Large intestine (tissue), 3 donors: ENCODE data around the gene S100A2. TPM values are rescaled to one million over a fixed set of nuclear protein-coding genes. Genes with fewer than 3 reads are reported as not detected.
A peak's percentile ranks its signal among the peaks of the same experiment; 100 is the strongest.
"Not testable (repeated sequence)": the region's sequence is repeated elsewhere in the genome, so short reads cannot be mapped to it uniquely, and the experiment has no call there.

Source experiments
- DNase-seq, 2 donors: peaks; one replicate each; pipeline versions ENCODE4 v3.0.0 to v3.0.0-alpha.2; 2013
- H3K27ac ChIP-seq: one replicate; pipeline ENCODE4 v1.5.1; 2013; ENCODE audit warnings: low read length
- H3K27me3 ChIP-seq: 2 replicates; pipeline ENCODE4 v1.6.1; 2013; ENCODE audit warnings: low read length; ENCODE audit not compliant: control insufficient read depth, insufficient read depth
- H3K36me3 ChIP-seq: 2 replicates; pipeline ENCODE4 v1.6.1; 2013; ENCODE audit warnings: low read length; ENCODE audit not compliant: control insufficient read depth, insufficient read depth
- H3K4me1 ChIP-seq: one replicate; pipeline ENCODE4 v1.6.1; 2013; ENCODE audit warnings: low read length; ENCODE audit not compliant: control insufficient read depth, insufficient read depth
- H3K4me3 ChIP-seq: one replicate; pipeline ENCODE4 v1.5.1; 2013; ENCODE audit warnings: low read length
- H3K9me3 ChIP-seq: one replicate; pipeline ENCODE4 v1.6.1; 2013; ENCODE audit warnings: mild to moderate bottlenecking, low read depth, low read length, moderate library complexity; ENCODE audit not compliant: control insufficient read depth
- WGBS: methylation state at CpG from one replicate; pipeline ENCODE4 v1.1.5; 2013; ENCODE audit warnings: low lambda C conversion rate; ENCODE audit not compliant: insufficient coverage; 5-methylcytosine and 5-hydroxymethylcytosine counted together
- polyA plus RNA-seq: library from polyadenylated mRNA; unstranded; fragments of 120-200 nt; gene quantifications from one replicate; pipeline ENCODE4 v1.2.1, GENCODE V29; 2013

The S100A2 gene
- polyA plus RNA-seq, 1 donor: 0.67 TPM

DNA sequence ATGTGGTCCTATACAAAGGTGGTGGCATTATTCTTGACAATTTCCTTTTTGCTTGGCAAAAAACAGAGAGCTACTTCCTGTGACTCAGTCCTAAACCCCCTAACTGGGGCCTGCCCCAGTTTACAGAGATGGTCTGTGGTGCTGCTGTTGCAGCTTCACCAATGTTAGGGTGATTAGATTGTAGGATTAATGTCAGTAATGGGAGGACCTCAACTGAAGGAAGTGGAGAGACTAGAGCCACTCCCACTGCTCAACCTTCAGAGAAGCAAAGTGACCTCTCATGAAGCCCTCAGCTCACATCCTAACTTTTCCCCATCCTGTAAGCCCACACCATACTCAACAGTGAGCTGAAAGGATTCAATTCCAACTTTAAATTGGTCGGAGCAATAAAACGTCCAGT, 33.5 kb downstream of the S100A2 start:
- 0% methylated on average over 1 of the region's 2 CpGs for whole genome bisulfite sequencing
- H3K4me3 ChIP-seq: no peak overlapping the region
- DNase-seq: peak in 1 of 2 donors; percentile 71
- H3K27me3 ChIP-seq: no peaks in the 10 kb centered on the region
- peaks cover 3% of the 10 kb centered on the region for H3K36me3 ChIP-seq
- peaks cover 44% of the 10 kb centered on the region for H3K4me1 ChIP-seq
- no peaks in the 10 kb centered on the region for H3K9me3 ChIP-seq
- peak overlapping the region; percentile 97 for H3K27ac ChIP-seq

DNA sequence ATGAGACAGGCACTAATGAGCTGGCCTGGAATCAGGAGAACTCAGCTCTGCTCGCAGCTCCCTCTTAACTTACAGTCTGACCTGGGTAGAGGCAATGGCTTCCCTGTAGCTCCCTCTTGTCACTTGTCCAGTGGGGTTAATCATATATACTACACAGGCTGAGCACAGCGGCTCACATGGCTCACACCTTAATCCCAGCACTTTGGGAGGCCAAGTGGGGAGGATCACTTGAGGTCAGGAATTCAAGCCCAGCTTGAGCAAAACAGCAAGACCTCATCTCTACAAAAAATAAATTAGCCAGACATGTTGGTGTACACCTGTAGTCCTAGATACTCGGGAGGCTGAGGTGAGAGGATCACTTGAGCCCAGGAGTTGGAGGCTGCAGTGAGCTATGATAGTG, 34.0 kb downstream of the S100A2 start:
- WGBS: no CpG with 5 or more reads among the region's 3 CpGs
- H3K4me3 ChIP-seq: no peak overlapping the region
- no peaks in the 10 kb centered on the region for H3K27me3 ChIP-seq
- H3K4me1 ChIP-seq: peaks cover 42% of the 10 kb centered on the region
- no peaks in the 10 kb centered on the region for H3K9me3 ChIP-seq
- peak overlapping the region; percentile 97 for H3K27ac ChIP-seq
- H3K36me3 ChIP-seq: peaks cover 3% of the 10 kb centered on the region
- DNase-seq: no peak

DNA sequence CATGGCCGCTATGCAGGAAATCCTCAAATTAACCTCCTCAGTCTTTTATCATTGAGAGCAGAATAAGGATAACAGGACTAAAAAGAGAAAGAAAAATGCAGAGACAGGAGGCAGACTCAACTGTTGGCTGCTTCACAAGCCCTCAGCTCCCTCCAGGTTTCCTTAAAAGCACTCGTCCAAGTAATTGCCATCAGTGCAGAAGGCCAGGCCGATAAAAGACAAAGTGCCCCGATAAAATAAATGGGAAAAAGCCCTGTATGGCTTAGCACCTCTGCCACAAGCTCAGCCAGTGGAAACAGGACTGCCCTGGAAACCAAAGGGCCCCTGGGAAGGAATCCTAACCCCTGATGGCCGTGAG, 38.0 kb downstream of the S100A2 start:
- no peaks in the 10 kb centered on the region for H3K9me3 ChIP-seq
- WGBS: no CpG with 5 or more reads among the region's 5 CpGs
- no peaks in the 10 kb centered on the region for H3K36me3 ChIP-seq
- H3K4me3 ChIP-seq: no peak overlapping the region
- H3K4me1 ChIP-seq: peaks cover 24% of the 10 kb centered on the region
- DNase-seq: no peak
- no peak overlapping the region for H3K27ac ChIP-seq
- no peaks in the 10 kb centered on the region for H3K27me3 ChIP-seq

DNA sequence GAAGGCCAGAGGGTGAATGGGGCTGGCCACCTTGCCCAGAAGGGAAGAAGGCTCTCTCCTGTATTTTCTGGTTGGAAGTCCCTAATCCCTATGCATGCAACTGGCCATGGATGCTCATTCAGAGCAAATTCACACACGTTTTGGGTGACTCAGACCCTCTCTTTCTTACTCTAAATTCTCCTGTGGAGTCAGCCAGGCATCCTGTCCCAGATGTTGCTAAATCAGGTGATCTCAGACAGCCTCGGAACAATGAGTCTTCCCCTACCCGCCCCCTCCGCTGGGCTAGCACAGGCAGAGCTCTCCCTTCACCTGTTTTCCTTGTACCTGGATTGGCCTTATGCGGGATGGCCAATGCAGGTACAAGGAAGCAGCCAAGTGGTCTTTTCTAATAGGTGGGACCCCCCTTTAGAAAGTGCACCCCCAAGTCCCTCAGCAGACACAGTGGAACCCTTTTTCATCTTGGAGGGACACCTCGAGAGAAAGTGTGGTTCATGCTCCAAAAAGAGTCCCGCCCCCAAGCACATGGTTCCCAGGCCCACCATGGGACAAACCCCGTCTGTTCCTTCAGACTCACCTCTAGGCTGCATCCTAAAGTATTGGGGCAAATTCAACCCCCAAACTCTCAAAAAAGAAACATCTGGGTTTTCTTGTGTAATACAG, 38.5 kb downstream of the S100A2 start:
- H3K9me3 ChIP-seq: no peaks in the 10 kb centered on the region
- H3K4me3 ChIP-seq: no peak overlapping the region
- no peak for DNase-seq
- peaks cover 20% of the 10 kb centered on the region for H3K4me1 ChIP-seq
- no peaks in the 10 kb centered on the region for H3K36me3 ChIP-seq
- WGBS: no CpG with 5 or more reads among the region's 8 CpGs
- H3K27me3 ChIP-seq: no peaks in the 10 kb centered on the region
- H3K27ac ChIP-seq: no peak overlapping the region

DNA sequence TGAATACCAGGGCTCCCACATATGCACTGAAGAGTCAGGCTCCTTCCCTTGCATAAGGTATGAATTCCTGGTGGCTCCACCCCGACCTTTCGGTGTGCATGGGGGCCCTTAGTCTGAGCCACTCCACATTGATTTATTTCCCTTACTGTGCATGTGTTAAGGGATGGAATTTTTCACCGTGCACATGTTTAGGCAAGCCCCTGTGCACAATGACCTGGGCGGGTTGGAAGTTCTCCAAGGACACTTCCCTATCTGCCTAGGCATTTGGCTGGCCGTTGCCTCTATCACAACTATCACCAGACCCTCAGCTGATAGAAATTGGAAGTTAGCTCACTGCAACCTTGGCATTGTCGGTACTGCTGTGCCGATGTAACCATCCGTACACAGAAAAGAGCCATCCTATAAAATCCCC, 39.5 kb downstream of the S100A2 start:
- H3K36me3 ChIP-seq: no peaks in the 10 kb centered on the region
- H3K4me1 ChIP-seq: peaks cover 18% of the 10 kb centered on the region
- H3K27me3 ChIP-seq: no peaks in the 10 kb centered on the region
- H3K4me3 ChIP-seq: no peak overlapping the region
- H3K27ac ChIP-seq: peak overlapping the region; percentile 32
- no CpG with 5 or more reads among the region's 8 CpGs for WGBS
- H3K9me3 ChIP-seq: no peaks in the 10 kb centered on the region
- no peak for DNase-seq

DNA sequence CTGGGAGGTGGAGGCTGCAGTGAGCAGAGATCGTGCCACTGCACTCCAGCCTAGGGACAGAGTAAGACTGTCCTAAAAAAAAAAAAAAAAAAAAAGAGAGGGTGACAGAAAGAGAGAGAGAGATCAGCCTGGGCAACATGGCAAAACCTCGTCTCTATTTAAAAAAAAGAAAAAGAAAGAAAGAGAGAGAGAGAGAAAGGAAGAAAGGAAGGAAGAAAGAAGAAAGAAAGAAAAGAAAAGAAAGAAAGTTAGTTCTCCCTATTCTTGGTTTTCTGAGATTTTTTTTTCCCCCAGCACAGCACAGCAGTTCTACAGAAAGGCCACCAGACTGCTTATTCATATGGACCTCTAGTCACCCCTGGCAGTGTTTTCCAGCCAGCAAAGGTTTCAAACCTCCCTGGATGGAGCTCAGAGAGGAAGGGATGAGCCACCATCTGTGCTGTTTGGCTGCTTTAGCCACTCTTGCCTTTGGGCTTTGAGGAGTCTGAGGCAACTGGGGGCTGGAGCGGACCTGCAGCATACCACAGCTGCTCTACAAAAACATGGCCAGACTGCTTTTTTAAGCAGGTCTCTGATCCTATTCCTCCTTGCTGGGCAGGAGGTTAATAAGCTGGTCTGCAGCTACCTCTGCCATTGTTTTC, 40.4 kb downstream of the S100A2 start:
- Histone ChIP-seq H3K4me3 (no peak overlapping the region), H3K36me3 (no peaks in the 10 kb centered on the region), H3K4me1 (peaks cover 28% of the 10 kb centered on the region), H3K27ac (no peak overlapping the region), H3K27me3 (no peaks in the 10 kb centered on the region), H3K9me3 (no peaks in the 10 kb centered on the region)
- WGBS: 100% methylated on average over 1 of the region's 3 CpGs
- no peak for DNase-seq

DNA sequence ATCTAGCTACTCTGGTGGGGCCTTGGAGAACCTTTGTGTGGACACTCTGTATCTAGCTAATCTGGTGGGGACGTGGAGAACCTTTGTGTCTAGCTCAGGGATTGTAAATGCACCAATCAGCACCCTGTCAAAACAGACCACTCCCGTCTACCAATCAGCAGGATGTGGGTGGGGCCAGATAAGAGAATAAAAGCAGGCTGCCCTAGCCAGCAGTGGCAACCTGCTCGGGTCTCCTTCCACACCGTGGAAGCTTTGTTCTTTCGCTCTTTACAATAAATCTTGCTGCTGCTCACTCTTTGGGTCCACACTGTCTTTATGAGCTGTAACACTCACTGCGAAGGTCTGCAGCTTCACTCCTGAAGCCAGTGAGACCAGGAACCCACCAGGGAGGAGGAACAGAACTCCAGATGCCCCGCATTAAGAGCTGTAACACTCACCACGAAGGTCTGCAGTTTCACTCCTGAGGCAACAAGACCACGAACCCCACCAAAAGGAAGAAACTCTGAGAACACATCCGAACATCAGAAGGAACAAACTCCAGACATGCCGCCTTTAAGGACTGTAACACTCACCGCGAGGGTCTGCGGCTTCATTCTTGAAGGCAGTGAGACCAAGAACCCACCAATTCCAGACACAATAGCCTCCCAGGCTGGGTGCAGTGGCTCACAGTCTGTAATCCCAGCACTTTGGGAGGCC, 43.1 kb downstream of the S100A2 start:
- not testable (repeated sequence) for DNase-seq

DNA sequence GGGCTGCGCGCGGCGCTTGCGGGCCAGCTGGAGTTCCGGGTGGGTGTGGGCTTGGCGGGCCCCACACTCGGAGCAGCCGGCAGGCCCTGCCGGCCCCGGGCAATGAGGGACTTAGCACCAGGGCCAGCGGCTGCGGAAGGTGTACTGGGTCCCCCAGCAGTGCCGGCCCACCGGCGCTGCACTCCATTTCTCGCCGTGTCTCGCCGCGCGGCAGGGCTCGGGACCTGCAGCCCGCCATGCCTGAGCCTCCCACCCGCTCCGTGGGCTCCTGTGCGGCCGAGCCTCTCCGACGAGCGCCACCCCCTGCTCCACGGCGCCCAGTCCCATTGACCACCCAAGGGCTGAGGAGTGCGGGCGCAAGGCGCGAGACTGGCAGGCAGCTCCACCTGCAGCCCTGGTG, 43.8 kb downstream of the S100A2 start:
- H3K27me3 ChIP-seq, DNase-seq, H3K4me3 ChIP-seq, H3K36me3 ChIP-seq, H3K27ac ChIP-seq, H3K9me3 ChIP-seq: not testable (repeated sequence)
- 100% methylated on average over 1 of the region's 37 CpGs for WGBS
- peaks cover 31% of the 10 kb centered on the region for H3K4me1 ChIP-seq

More for the DNA sequence above, 43.1 kb downstream of the S100A2 start:
- H3K9me3 ChIP-seq, H3K27me3 ChIP-seq, H3K4me3 ChIP-seq, H3K27ac ChIP-seq, H3K36me3 ChIP-seq: not testable (repeated sequence)
- WGBS: no CpG with 5 or more reads among the region's 14 CpGs
- peaks cover 31% of the 10 kb centered on the region for H3K4me1 ChIP-seq

DNA sequence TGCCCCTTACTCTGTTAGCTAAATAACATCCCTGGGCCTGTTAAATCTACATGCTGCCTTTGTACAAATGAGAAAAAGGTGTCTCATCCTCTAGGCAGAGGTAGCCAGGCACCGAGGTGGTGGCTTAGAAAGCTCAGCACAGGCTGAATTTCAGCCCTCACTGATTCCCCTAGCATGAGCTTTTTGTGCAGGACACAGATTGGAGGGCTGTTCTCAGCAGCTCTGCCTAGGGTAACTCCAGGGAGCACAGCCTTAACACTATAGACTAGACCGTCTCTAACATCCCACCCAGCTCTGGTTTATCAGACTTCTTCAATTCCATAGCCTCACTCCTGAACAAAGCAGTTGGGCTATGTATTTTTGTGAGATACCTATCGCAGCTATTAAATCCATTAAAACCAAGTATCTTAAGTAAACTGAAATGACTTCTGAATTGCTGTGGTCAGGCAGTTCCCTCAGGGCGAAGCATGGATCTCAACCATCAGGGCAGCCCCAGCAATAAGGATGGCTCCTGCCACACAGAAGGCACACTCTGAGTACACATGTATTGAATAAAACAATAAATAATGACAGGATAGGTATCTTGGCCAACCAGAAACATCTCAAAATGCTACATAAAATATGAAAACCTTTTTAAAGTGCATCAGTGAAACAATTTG, 44.7 kb downstream of the S100A2 start:
- Histone ChIP-seq H3K27ac (peak overlapping the region; percentile 95), H3K27me3 (no peaks in the 10 kb centered on the region), H3K36me3 (no peaks in the 10 kb centered on the region), H3K4me1 (peaks cover 30% of the 10 kb centered on the region), H3K9me3 (no peaks in the 10 kb centered on the region), H3K4me3 (no peak overlapping the region)
- no peak for DNase-seq
- no CpG with 5 or more reads among the region's 4 CpGs for WGBS

DNA sequence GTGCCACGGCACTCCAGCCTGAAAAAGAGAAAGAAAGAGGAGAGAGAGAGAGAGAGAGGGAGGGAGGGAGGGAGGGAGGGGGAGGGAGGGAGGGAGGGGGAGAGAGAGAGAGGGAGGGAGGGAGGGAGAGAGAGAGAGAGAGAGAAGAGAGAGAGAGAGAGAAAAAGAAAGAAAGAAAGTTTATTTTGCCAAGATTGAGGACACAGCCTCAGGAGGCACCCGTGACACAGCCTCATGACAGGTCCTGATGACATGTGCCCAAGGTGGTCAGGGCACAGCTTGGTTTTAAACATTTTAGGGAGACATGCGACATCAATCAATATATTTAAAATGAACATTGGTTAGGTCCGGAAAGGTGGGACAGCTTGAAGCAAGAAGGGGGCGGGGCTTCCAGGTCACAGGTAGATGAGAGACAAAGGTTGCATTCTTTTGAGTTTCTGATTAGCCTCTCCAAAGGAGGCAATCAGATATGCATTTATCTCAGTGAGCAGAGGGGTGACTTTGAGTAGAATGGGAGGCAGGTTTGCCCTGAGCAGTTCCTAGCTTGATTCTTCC, 45.4 kb downstream of the S100A2 start:
- Histone ChIP-seq H3K4me1 (peaks cover 30% of the 10 kb centered on the region), H3K27ac (peak overlapping the region; percentile 95)
- not testable (repeated sequence) for H3K9me3 ChIP-seq, H3K27me3 ChIP-seq, H3K4me3 ChIP-seq, H3K36me3 ChIP-seq
- WGBS: no CpG with 5 or more reads among the region's 5 CpGs
- peak; percentile 74 to 85 for DNase-seq
